GM18909 (cell line): Measurements from ENCODE around the gene VEZF1.
A peak's percentile ranks its signal among the peaks of the same experiment; 100 is the strongest.

Experiments used
- ATAC-seq: cut with Tn5 transposase; IDR thresholded peaks from one replicate; pipeline ENCODE4 v1.9.1; 2021; ENCODE audit warnings: mild to moderate bottlenecking; ENCODE audit not compliant: unreplicated experiment, poor library complexity

VEZF1 gene

GRCh38 chr17:57999496-58000017 is 11.5 kb upstream of the VEZF1 start:
- ATAC-seq, result peak; percentile 55

GRCh38 chr17:57999010-57999495 is 11.0 kb upstream of the VEZF1 start:
- no peak for ATAC-seq

GRCh38 chr17:57997085-57997809 is 9.2 kb upstream of the VEZF1 start:
- ATAC-seq, result no peak

DNA sequence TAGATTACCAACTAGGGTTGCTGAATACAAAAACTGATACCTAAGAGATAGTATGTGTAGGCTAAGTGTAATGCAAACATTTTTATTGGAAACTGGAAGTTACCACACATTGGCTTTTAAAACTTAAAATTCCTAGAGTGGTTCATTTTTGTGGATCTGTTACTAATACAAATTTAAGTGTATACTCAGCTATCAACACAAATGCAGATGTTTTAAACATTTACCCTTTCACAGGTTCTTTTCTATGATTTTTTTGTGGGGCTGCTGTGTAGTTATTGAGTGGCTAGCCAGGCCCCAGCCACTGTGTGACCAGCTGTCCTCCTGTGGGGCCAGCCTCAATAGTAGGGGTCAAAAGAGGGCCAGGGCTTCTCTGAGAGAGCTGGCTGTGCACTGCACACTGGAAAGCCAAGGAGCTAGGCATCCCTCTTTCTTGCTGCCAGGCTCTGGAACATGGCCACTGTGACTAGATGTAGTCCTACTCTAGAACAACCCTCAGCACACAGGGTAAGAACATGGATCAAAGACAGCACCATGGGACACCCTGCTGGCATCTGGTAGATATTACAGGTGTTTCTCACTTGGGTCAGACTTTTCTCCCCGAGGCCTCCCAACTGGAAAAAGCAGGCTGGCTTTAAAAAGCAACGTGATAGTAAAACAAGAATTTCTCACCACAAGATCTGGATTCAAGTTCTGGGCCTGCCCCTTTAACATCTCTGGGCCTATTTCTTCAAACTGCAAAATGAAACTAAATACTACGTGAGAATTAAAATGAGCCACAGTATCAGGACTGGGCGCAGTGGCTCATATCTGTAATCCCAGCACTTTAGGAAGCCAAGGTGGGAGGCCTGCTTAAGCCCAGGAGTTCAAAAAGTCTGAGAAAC is 7.3 kb upstream of the VEZF1 start:
- peak; percentile 64 for ATAC-seq

GRCh38 chr17:57994436-57994835 is 6.4 kb upstream of the VEZF1 start:
- ATAC-seq, result no peak

DNA sequence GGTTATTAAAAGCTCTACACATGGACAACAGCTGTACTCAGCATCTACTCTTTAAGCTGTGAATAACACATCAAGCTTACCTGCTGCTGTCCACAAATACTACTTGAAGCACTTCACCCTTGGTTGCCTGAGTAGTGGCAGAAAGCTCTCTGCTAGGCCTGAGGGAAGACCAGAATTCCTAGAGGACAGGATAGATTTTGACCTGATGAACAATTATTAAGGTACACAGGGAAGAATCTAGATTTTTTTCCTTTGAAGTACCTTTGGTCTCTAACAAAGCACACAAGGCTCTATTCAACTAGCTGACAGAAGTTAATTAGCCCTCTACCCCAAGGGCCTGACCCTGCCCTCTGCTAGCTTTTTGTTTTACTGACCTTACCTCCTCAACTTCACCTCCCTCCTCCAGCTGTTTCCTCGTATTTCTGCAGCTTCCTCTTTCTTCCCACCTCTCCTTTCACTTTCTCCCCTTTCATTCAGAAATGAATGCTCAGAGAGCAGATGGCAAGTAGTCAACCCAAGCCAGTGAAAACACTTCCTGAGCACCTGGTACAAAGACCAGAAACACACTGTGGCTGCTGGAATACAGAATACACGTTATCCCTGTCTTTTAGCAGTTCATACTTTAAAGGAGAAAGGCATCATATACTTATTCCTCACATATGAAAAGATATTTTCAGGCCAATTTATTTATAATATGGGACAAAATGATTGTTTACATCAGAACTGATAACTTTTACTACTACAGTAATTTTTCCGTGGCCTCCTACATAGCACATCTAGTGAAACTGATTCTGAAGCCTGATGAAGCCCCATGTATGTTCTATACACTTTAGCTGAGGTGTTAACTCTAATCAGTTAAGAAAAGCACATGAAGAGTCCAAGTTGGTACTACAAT is 5.7 kb upstream of the VEZF1 start:
- no peak for ATAC-seq

DNA sequence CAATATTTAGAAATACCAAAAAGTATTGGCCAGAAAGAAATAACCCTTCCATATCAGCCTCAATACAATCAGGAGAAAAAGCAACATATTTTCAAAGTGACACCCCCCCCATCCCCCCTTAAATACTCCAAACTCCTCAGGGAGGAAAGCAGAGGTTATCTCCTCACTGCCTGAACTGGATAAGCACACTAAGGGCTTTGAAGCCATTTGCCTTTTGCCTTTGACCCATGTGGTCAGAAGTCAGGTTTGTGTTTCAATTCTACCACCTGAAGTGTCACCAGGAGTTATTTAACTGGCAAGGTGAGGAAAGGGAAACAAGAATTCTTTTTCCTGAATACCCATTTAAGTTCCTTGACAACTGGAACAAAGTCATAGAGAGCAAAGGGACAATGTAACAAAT is 3.5 kb upstream of the VEZF1 start:
- no peak for ATAC-seq

DNA sequence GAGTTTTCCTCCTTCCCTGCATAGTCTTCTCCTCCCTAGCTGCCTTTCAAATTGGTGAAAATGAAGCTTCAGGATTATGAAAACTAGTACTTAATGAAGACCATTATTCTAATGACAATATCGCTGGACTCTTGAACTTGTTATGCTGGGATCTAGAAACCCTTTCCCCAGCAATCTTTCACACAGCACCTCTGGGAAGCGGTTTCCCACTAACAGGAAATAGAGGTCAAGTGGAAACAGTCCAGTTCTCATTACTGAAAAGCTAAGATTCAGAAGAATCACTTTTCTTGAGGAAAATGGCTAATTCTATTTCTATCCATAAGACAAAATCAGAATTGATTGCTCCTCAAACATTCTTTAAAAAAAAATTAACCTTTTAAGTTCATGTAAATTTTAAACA is 2.0 kb upstream of the VEZF1 start:
- ATAC-seq, result no peak

DNA sequence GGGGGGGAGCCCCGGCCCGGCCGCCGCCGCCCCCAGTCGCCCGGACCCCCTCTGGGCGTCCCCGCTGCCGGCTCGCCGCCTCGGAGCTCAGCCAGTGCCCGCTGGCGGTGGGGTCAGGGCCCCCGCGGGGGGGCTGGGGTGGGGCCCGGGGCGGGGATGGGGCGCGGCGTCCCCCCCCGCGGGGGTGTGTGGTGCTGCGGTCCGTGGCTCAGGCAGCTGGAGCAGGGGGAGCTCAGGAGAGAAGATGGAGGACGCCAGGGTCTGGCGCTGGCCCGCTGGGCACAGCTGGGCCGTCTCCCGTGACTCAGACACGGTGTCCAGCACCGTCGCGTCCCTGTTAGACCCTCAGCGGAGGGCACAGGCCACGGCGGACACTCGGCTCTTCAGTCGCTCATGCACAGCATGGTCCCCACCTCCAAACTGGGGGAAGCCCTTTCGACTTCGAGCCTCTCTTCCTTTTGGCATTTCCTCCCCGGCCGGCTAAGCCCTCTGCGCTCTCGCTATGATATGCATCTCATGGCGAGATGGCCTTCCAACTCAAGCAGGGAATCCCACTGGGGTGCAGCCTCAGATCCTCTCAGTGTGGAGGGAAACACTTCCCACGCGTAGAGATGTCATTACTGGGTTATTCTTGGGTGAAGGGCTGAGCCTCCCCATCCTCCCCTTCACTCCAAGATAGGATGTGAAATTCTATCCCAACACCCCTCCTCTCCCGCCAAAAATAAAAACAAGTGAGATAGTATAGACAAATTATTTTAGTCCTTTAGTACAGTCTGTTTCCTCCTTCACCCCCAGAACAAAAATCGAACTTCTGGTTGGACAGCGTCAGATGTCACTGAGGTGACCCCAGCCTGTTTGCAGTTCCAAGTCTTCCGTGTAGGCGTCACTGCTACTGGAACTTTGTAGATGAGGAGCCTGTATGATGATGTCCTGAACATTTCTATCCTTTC is 522 bp upstream of the VEZF1 start:
- peak; percentile 69 for ATAC-seq

GRCh38 chr17:57986841-57987580 is 1.0 kb downstream of the VEZF1 start:
- ATAC-seq, result peak; percentile 21

GRCh38 chr17:57985675-57985974 is 2.4 kb downstream of the VEZF1 start:
- no peak for ATAC-seq

GRCh38 chr17:57984936-57985674 is 2.9 kb downstream of the VEZF1 start:
- no peak for ATAC-seq

DNA sequence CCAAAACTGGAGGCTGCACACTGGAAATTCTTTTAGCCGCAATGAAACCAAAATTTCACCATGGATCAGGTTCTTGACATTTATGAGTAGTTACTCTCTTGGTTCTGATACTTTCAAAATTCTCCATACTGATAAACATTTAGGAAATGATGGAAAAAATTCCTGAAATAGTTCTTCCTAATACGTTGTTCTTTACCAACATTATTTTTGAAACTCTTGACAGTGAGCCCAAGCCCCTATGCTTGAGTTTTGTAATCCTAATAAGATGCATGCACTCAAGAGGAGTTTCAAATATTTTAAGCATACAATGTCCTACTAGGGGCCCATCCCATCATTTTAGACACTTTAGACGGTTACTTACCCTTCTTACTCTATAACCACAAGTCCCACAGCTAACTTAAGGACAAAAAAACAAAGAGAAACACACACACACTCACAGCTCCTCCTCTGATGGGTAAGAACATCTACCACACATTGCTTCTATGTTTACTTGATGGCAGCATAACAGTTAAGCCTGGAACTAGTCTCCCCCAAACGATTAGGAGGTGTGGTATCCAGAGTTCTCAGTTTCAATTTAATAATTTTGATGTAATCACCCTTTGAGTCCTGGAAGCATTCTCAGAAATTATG is 3.7 kb downstream of the VEZF1 start:
- no peak for ATAC-seq

GRCh38 chr17:57983446-57983845 is 4.6 kb downstream of the VEZF1 start:
- ATAC-seq, result no peak

DNA sequence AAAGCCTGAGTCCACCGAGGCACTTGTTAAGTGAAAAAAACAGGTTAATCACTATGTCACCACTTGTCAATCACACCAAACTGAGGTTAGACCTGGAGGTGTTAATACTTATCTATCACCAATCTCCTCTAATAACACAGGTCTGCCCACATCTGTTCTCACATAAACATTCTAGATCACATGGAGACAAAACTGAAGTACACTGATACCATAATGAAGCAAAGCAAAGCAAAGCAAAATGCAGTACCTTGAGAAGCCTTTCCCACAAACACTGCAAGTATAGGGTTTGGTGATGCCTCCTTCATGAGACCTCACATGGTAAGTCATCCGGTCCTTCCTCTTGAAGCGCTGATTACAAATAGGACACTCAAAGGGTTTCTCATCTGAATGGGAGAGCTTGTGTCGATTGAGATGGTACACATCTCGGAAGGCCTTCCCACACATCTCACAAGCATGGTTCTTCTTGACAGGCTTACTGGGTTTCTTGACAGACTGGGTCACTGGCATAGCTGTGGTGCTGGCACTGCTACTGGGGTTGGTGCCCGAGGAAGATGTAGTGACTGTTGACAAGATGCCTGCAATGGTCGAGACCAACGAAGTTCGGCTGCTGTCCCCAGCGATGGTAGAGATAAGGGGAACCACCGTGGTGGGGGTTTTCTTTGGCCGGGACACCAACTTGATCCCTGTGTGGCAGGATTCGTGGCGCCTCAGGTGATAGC is 5.4 kb downstream of the VEZF1 start:
- no peak for ATAC-seq

DNA sequence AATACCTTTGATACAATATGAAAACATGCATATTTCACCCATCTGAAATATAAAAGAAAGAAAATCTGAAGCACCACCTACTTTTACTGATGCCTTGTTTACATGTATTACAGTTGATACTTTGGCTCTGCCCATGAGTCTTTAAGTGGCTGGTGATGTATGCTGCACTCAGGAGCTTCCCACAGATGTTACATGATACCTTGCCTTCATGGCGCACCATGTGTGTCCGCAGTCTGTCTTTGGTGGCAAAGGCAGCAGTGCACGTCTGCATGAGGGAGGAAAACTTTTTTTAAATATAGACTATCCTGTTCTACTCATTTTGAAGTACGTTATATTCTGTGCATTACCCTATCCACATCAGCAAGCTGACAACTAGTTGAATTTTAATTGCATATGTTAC is 7.5 kb downstream of the VEZF1 start:
- ATAC-seq, result no peak

GRCh38 chr17:57979076-57979475 is 9.0 kb downstream of the VEZF1 start:
- ATAC-seq, result no peak
